ENCODE data around the gene PPIB.

DNA sequence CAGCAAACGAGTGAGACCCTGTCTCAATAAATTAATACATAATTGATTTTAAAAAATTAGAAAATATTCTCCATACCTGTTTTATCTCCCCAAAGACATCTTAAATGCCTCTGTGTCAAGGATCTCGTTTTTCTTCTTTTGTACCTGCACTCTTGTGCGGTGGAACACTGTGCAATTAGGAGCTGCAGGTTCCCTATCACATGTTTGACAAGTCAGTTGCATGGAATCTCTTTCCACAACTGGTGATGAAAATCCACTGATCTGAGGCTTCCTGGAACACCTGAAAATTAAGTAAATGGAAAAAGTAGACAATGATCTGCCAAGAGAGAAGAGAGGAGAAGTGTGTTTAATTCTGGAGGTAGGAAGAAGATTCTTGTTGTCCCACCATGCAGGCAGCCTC, 14.2 kb downstream of the PPIB start:
- TF ChIP-seq, protein P1, sequence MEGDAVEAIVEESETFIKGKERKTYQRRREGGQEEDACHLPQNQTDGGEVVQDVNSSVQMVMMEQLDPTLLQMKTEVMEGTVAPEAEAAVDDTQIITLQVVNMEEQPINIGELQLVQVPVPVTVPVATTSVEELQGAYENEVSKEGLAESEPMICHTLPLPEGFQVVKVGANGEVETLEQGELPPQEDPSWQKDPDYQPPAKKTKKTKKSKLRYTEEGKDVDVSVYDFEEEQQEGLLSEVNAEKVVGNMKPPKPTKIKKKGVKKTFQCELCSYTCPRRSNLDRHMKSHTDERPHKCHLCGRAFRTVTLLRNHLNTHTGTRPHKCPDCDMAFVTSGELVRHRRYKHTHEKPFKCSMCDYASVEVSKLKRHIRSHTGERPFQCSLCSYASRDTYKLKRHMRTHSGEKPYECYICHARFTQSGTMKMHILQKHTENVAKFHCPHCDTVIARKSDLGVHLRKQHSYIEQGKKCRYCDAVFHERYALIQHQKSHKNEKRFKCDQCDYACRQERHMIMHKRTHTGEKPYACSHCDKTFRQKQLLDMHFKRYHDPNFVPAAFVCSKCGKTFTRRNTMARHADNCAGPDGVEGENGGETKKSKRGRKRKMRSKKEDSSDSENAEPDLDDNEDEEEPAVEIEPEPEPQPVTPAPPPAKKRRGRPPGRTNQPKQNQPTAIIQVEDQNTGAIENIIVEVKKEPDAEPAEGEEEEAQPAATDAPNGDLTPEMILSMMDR (conservative IDR thresholded peaks at IDR 0.05; ENCODE audit: low read depth, low read length): no peak
- TF ChIP-seq EZH2 (IDR thresholded peaks at IDR 0.05; ENCODE audit: borderline replicate concordance, low read depth, low read length, poor library complexity, severe bottlenecking): no peak
